ENCODE measurements around the gene TMEM151B. TPM values are rescaled to one million over a fixed set of nuclear protein-coding genes. Genes with fewer than 3 reads are reported as not detected.

TMEM151B gene
- total RNA-seq, 1 experiment from 2014 or later: 9.9 TPM

DNA sequence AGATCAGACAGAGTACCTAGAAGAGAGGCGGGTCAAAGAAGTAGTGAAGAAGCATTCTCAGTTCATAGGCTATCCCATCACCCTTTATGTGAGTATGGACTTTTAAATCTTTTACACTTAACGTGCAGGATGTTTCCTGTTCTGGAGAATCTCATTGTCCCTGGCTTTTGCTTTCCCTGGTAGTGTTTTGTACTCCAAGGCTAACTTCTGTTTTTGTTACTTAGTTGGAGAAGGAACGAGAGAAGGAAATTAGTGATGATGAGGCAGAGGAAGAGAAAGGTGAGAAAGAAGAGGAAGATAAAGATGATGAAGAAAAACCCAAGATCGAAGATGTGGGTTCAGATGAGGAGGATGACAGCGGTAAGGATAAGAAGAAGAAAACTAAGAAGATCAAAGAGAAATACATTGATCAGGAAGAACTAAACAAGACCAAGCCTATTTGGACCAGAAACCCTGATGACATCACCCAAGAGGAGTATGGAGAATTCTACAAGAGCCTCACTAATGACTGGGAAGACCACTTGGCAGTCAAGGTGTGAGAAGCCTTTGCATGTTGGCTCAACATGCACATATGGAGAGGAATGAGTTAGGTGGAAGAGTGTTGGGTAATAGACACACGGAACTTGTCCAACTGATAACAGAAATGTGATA, 20.1 kb upstream of the TMEM151B start:
- peaks cover 20% of the 10 kb centered on the region for H3K4me1 ChIP-seq (ENCODE audit: insufficient read depth, low read length, poor library complexity, severe bottlenecking)
- no peak overlapping the region for H3K27ac ChIP-seq (ENCODE audit: low read depth, low read length, poor library complexity, severe bottlenecking)
- BruUV-seq (replicated peaks): TSS peak; percentile 29

DNA sequence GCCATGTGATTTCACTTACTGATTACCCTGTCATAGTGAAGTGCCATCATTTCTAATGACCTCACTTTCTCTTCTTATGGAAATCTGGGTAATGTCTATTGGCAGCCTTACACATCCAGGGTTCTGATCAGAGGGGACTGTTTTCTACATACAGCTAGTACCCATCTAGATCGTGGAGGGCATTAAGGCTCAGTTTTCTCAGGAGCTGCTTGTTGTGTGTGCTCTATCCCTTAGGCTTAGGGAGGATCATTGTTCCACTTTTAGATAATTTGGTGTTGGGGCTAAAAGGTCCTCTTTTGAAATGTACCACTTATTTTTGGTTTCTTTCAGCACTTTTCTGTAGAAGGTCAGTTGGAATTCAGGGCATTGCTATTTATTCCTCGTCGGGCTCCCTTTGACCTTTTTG, 19.5 kb upstream of the TMEM151B start:
- H3K27me3 ChIP-seq (replicated peaks; ENCODE audit: insufficient read depth, low read depth, low read length, poor library complexity): no peaks in the 10 kb centered on the region
- peaks cover 74% of the 10 kb centered on the region for H3K36me3 ChIP-seq (ENCODE audit: insufficient read depth, low read length, poor library complexity, severe bottlenecking)
- no TSS peak for BruUV-seq (replicated peaks)
- no peak overlapping the region for H3K27ac ChIP-seq (ENCODE audit: low read depth, low read length, poor library complexity, severe bottlenecking)
- no peak overlapping the region for H3K4me3 ChIP-seq (ENCODE audit: low read depth, low read length, poor library complexity, severe bottlenecking)
- no peaks in the 10 kb centered on the region for H3K9me3 ChIP-seq (ENCODE audit: low read depth, low read length, poor library complexity, severe bottlenecking)
- ChIA-PET POLR2A (ENCODE audit: low non-redundant PET) (no interaction called here), CTCF (no interaction called here)
- intact Hi-C loops (cut with micrococcal nuclease; ENCODE audit: unreplicated experiment): no loop called here
- TF ChIP-seq EZH2 (IDR thresholded peaks at IDR 0.05; ENCODE audit: borderline replicate concordance, low read depth, low read length, poor library complexity, severe bottlenecking): no peak
- TF ChIP-seq, protein P1, sequence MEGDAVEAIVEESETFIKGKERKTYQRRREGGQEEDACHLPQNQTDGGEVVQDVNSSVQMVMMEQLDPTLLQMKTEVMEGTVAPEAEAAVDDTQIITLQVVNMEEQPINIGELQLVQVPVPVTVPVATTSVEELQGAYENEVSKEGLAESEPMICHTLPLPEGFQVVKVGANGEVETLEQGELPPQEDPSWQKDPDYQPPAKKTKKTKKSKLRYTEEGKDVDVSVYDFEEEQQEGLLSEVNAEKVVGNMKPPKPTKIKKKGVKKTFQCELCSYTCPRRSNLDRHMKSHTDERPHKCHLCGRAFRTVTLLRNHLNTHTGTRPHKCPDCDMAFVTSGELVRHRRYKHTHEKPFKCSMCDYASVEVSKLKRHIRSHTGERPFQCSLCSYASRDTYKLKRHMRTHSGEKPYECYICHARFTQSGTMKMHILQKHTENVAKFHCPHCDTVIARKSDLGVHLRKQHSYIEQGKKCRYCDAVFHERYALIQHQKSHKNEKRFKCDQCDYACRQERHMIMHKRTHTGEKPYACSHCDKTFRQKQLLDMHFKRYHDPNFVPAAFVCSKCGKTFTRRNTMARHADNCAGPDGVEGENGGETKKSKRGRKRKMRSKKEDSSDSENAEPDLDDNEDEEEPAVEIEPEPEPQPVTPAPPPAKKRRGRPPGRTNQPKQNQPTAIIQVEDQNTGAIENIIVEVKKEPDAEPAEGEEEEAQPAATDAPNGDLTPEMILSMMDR (conservative IDR thresholded peaks at IDR 0.05; ENCODE audit: low read depth, low read length): no peak
- peaks cover 20% of the 10 kb centered on the region for H3K4me1 ChIP-seq (ENCODE audit: insufficient read depth, low read length, poor library complexity, severe bottlenecking)
- no peak for DNase-seq (ENCODE audit: low spot score)

More for the DNA sequence above, 20.1 kb upstream of the TMEM151B start:
- no peak overlapping the region for H3K4me3 ChIP-seq (ENCODE audit: low read depth, low read length, poor library complexity, severe bottlenecking)
- POLR2A ChIA-PET (ENCODE audit: low non-redundant PET): no interaction called here
- intact Hi-C loops (cut with micrococcal nuclease; ENCODE audit: unreplicated experiment): no loop called here
- no peak for DNase-seq (ENCODE audit: low spot score)
- CTCF ChIA-PET: no interaction called here
- no peaks in the 10 kb centered on the region for H3K9me3 ChIP-seq (ENCODE audit: low read depth, low read length, poor library complexity, severe bottlenecking)
- H3K27me3 ChIP-seq (replicated peaks; ENCODE audit: insufficient read depth, low read depth, low read length, poor library complexity): no peaks in the 10 kb centered on the region
- no peak for TF ChIP-seq EZH2 (IDR thresholded peaks at IDR 0.05; ENCODE audit: borderline replicate concordance, low read depth, low read length, poor library complexity, severe bottlenecking)
- TF ChIP-seq, protein P1 (conservative IDR thresholded peaks at IDR 0.05; ENCODE audit: low read depth, low read length): no peak
- H3K36me3 ChIP-seq (ENCODE audit: insufficient read depth, low read length, poor library complexity, severe bottlenecking): peaks cover 74% of the 10 kb centered on the region

DNA sequence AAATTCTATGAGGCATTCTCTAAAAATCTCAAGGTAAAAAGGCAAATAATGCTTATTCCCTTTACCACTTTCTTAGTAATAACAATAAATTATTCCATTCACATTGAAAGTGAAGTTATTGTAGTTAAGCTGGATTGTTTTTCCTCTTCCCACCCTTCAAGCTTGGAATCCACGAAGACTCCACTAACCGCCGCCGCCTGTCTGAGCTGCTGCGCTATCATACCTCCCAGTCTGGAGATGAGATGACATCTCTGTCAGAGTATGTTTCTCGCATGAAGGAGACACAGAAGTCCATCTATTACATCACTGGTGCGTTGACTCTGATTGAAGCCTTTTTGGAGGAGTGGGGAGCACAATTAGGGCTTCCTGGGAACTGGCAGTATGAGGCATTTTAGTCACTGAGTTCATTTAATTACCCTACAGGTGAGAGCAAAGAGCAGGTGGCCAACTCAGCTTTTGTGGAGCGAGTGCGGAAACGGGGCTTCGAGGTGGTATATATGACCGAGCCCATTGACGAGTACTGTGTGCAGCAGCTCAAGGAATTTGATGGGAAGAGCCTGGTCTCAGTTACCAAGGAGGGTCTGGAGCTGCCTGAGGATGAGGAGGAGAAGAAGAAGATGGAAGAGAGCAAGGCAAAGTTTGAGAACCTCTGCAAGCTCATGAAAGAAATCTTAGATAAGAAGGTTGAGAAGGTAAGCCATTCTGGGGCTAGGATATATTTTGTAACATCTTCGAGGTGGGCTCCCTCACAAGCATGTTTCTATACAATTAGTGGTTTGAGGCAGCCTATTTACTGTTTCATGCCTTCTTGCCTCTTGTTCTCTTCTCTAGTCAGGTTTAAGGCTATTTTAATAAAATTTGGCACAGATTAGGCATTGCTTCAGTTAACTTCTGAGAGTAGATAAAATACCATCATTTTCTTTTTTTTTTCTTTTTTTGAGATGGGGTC, 18.4 kb upstream of the TMEM151B start:
- Histone ChIP-seq H3K27ac (ENCODE audit: low read depth, low read length, poor library complexity, severe bottlenecking) (no peak overlapping the region), H3K36me3 (ENCODE audit: insufficient read depth, low read length, poor library complexity, severe bottlenecking) (peaks cover 74% of the 10 kb centered on the region), H3K27me3 (replicated peaks; ENCODE audit: insufficient read depth, low read depth, low read length, poor library complexity) (no peaks in the 10 kb centered on the region), H3K9me3 (ENCODE audit: low read depth, low read length, poor library complexity, severe bottlenecking) (no peaks in the 10 kb centered on the region), H3K4me1 (ENCODE audit: insufficient read depth, low read length, poor library complexity, severe bottlenecking) (peaks cover 30% of the 10 kb centered on the region), H3K4me3 (ENCODE audit: low read depth, low read length, poor library complexity, severe bottlenecking) (no peak overlapping the region)
- intact Hi-C loops (cut with micrococcal nuclease; ENCODE audit: unreplicated experiment): no loop called here
- ChIA-PET CTCF (no interaction called here), POLR2A (ENCODE audit: low non-redundant PET) (interaction anchor here (0.6 to 0.7 kb wide), 2 partner anchors 21 to 80 kb away, joined by 3 to 4 read pairs; no protein-coding TSS in a partner anchor)
- TF ChIP-seq, protein P1 (conservative IDR thresholded peaks at IDR 0.05; ENCODE audit: low read depth, low read length): no peak
- TF ChIP-seq EZH2 (IDR thresholded peaks at IDR 0.05; ENCODE audit: borderline replicate concordance, low read depth, low read length, poor library complexity, severe bottlenecking): no peak
- no peak for DNase-seq (ENCODE audit: low spot score)
- no TSS peak for BruUV-seq (replicated peaks)
